ENCODE measurements around the gene ACRBP. TPM values are rescaled to one million over a fixed set of nuclear protein-coding genes. Genes with fewer than 3 reads are reported as not detected.

Gene ACRBP
- total RNA-seq, 1 donor from 2014 or later: 0.58 TPM

DNA sequence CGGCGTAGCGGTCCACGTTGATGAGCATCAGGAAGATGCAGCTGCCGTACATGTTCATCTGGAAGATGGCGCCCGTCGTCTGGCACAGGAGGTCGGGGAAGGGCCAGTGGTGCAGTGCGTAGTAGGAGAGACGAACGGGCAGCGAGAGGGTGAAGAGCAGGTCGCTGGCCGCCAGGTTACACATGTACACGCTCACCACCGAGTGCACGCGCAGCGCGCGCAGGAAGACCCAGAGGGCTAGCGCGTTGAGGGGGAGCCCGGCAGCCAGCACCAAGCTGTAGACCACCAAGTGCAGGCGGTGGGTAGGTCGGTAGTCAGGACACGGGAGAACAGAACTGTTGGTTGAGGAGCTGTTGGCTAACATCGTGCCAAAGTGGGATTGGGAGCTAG lies 26.4 kb downstream of the ACRBP start:
- TF ChIP-seq, protein P1, sequence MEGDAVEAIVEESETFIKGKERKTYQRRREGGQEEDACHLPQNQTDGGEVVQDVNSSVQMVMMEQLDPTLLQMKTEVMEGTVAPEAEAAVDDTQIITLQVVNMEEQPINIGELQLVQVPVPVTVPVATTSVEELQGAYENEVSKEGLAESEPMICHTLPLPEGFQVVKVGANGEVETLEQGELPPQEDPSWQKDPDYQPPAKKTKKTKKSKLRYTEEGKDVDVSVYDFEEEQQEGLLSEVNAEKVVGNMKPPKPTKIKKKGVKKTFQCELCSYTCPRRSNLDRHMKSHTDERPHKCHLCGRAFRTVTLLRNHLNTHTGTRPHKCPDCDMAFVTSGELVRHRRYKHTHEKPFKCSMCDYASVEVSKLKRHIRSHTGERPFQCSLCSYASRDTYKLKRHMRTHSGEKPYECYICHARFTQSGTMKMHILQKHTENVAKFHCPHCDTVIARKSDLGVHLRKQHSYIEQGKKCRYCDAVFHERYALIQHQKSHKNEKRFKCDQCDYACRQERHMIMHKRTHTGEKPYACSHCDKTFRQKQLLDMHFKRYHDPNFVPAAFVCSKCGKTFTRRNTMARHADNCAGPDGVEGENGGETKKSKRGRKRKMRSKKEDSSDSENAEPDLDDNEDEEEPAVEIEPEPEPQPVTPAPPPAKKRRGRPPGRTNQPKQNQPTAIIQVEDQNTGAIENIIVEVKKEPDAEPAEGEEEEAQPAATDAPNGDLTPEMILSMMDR (conservative IDR thresholded peaks at IDR 0.05; ENCODE audit: low read depth, low read length): no peak
- H3K4me3 ChIP-seq (ENCODE audit: low read depth, low read length): no peak overlapping the region
- no peak for DNase-seq (ENCODE audit: low read depth)

GRCh38 chr12:6620137-6620884 lies 26.9 kb downstream of the ACRBP start:
- TF ChIP-seq, protein P1 (conservative IDR thresholded peaks at IDR 0.05; ENCODE audit: low read depth, low read length): peak; percentile 57
- H3K4me3 ChIP-seq (ENCODE audit: low read depth, low read length): peak overlapping the region; percentile 24
- DNase-seq (ENCODE audit: low read depth): no peak

DNA sequence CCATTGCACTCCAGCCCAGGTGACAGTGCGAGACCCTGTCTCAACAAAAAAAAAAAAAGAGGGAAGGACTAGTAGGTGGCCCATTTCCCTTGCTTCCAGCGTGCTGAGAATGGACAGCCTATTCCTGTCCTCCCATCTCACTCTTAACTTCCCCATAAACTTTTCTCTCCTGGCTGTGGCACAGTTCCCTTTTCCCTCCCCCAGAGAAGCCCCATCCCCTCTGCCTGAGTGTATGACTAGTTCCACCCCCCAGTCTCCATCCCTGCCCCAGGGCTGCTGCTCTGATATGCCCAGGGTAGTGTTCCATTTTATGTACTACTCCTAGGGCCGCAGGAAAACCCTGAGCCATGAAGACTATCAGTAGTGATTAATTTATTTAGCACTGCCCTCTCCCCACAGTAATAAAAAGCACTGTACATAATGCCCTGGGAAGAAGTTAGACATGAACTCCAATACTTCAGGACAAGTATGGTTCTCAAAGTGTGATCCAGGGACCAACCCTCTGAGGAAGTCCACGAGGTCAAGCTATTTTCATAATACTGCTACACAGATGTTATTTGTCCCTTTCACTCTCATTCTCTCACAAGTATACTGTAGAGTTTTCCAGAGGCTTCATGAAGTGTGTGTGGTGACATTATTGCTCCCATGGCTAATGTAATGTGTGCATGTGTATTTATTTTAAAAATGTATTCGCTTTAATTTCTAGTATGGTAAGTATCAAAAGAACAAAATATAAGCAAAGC lies 28.6 kb downstream of the ACRBP start:
- TF ChIP-seq, protein P1 (conservative IDR thresholded peaks at IDR 0.05; ENCODE audit: low read depth, low read length): no peak
- no peak for DNase-seq (ENCODE audit: low read depth)
- H3K4me3 ChIP-seq (ENCODE audit: low read depth, low read length): no peak overlapping the region

DNA sequence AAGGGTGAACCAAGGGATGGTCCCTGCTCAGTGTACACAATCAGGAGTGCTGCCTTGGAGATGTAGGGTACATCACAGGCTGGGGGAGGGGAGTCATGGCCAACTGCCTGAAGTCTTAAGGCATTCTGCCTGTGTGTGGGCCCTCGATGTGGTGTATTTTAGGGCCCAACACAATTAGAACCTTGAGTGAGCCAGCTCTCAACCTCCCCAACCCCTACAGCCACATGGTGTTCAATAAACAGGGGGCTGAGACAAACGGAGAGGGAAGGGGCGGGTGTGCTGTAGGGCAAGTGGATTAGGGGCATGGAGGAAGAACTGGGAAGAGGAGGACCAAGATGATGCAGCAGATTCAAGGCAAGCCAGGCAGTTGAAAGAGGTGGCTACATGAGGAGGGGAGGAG lies 31.4 kb downstream of the ACRBP start:
- DNase-seq (ENCODE audit: low read depth): no peak
- TF ChIP-seq, protein P1 (conservative IDR thresholded peaks at IDR 0.05; ENCODE audit: low read depth, low read length): no peak
- H3K4me3 ChIP-seq (ENCODE audit: low read depth, low read length): no peak overlapping the region

DNA sequence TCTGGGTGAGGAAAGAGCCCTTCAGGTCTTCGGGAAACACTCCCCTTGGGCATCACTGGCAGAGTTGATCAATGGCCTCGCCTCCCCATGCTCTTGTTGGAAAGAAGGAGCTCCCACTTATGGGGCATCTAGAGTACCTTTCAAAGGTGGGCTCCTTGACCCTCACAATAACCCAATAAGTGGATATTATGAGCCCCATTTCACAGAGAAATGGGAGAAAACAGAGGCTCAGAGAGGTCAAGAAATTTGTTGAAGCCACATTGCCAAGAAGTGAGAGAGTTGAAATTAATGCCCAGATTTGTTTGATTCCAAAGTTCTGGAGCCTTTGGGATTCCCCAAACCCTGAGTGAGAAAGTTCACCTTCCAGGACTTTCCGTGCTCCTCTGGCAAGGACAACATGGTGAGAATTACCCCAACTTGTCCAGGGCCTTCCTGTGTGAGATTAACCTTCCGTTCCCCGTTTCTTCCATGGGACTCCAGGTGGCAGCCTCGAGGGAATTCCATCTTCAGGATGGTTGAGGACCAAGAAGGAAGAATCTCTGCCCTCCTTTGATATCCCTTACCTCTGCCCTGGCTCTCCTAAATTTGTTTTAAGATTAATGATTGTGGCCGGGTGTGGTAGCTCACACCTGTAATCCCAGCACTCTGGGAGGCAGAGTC lies 32.6 kb downstream of the ACRBP start:
- TF ChIP-seq, protein P1 (conservative IDR thresholded peaks at IDR 0.05; ENCODE audit: low read depth, low read length): peak; percentile 32
- DNase-seq (ENCODE audit: low read depth): no peak
- no peak overlapping the region for H3K4me3 ChIP-seq (ENCODE audit: low read depth, low read length)

DNA sequence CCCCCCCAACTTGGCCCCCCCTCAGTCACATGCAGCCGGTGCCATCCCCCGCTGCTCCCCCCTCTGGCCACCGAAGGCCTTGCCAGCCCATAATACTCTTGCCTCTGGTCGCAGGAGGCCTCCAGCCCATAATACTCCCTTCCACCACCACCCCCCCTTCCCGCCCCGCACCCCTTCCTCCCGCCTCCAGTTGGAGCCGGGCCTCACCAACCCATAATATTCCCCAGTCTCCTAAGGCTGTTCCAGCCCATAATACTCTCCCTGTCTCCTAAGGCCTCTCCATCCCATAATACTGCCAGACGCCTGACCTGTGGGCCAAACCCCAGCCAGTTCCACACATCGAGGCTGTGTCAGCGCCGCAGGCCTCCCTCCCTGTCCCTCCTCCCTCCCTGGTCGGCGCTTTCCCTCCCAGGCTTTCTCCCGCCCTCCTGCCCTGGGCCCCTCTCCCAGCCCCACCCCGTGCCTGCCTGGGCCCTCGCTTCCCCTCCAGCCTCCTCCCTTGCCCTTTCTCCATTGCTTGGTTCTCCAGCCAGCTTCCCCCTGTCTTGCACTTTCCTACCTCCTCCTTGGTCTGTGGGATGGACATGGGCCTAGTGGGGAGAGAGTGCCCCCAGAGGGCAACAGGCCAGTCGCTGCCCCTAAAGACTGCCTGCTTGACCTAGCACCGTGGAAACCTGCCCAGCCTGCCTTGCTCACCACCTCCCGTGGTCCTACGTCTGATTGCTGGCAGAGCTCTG lies 33.3 kb downstream of the ACRBP start:
- H3K4me3 ChIP-seq (ENCODE audit: low read depth, low read length): peak overlapping the region; percentile 5
- DNase-seq (ENCODE audit: low read depth): peak; percentile 93
- TF ChIP-seq, protein P1 (conservative IDR thresholded peaks at IDR 0.05; ENCODE audit: low read depth, low read length): peak; percentile 29
